Fibroblast of villous mesenchyme (primary cell): Measurements from ENCODE around the gene CBLL1. TPM values are rescaled to one million over a fixed set of nuclear protein-coding genes. Genes with fewer than 3 reads are reported as not detected.

Experiments used
- DNase-seq: peaks from one replicate; pipeline ENCODE4 v3.0.0-alpha.2; 2010; ENCODE audit warnings: low read depth
- H3K4me3 ChIP-seq: 2 replicates; pipeline ENCODE4 v1.5.1; 2011; ENCODE audit warnings: low read depth, mild to moderate bottlenecking, low read length
- total RNA-seq: library from RNA; depleted of rRNA; stranded (reverse); fragments of >200 nt; gene quantifications from 2 replicates; pipeline ENCODE4 v1.2.3, GENCODE V29; 2012
- TF ChIP-seq, protein P1 (sequence below): IDR thresholded peaks from 2 replicates; pipeline ENCODE4 v1.5.1; 2012; ENCODE audit warnings: low read depth, mild to moderate bottlenecking, low read length; ENCODE audit not compliant: insufficient read depth

Gene CBLL1
- total RNA-seq, 1 donor: 36.3 TPM

DNA sequence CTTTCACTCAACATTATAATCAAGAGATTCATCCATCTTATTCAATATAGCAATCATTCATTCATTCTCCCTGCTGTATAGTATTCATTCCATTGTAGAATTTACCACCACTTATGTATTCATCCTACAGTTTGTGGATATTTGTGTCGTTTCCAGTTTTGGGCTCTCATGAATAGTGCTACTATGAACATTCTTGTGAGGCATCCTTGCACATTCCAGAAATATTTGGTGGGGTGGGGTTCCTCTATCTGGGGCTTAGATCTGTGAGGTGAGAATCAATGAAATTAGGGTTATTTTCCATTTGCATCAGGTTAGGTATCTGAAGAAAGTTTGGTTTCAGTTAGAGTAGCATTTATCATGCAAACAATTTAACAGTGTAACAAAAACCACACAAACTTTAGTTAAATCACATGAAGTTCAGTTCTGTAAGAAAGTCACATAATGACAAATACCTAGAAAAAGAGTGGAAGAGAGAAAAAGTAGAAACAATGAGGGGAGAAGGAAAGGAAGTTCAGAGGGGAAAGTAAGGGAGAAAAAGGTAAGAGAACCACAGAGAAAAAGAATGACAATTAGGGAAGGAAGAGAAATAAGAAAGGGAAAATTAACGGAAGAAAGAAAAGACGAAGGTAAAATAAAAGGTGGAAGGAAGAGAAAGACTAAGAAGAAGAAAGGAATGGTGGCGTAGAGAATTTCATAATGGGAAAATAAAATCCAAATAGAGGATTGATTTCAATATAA, 25.3 kb upstream of the CBLL1 start:
- TF ChIP-seq, protein P1, sequence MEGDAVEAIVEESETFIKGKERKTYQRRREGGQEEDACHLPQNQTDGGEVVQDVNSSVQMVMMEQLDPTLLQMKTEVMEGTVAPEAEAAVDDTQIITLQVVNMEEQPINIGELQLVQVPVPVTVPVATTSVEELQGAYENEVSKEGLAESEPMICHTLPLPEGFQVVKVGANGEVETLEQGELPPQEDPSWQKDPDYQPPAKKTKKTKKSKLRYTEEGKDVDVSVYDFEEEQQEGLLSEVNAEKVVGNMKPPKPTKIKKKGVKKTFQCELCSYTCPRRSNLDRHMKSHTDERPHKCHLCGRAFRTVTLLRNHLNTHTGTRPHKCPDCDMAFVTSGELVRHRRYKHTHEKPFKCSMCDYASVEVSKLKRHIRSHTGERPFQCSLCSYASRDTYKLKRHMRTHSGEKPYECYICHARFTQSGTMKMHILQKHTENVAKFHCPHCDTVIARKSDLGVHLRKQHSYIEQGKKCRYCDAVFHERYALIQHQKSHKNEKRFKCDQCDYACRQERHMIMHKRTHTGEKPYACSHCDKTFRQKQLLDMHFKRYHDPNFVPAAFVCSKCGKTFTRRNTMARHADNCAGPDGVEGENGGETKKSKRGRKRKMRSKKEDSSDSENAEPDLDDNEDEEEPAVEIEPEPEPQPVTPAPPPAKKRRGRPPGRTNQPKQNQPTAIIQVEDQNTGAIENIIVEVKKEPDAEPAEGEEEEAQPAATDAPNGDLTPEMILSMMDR: no peak
- no peak for DNase-seq
- no peak overlapping the region for H3K4me3 ChIP-seq

DNA sequence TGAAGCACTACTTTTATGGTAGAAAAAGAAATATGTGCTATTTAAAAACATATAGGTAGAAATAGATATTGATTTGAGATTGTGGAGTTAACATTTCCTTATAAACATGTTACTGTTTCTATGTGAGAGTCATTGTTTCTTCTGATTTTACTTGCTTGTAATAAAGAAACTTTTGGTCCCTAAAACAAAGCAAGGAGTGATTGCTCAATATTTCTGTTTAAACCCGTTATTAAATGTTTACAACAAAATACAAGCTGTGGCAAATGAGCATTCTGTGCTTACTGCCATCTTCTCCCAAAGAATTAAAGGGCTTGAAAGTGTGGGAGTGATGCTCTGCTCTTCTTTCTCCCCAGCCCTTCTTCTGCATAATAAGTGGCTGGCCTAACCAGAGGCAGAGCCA, 22.7 kb upstream of the CBLL1 start:
- H3K4me3 ChIP-seq: no peak overlapping the region
- TF ChIP-seq, protein P1: no peak
- no peak for DNase-seq

DNA sequence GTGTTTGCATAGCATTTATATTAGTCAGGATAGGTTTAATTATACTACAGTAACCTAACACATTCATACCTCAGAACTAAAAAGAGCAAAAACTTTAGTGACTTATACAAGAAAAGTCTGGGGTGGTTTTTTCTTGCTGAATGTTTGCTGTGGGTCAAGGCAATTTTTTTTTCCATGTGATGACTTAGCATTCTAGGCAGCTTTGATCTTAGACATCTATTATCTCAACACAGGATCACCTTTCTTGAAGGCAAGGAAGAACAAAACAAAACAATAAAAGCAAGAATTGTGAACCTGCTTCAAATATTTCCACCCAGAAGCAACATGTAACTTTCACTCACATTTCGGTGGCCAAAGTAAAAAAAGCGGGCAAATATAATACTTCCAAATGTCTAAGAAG, 20.7 kb upstream of the CBLL1 start:
- TF ChIP-seq, protein P1: no peak
- DNase-seq: no peak
- H3K4me3 ChIP-seq: no peak overlapping the region

DNA sequence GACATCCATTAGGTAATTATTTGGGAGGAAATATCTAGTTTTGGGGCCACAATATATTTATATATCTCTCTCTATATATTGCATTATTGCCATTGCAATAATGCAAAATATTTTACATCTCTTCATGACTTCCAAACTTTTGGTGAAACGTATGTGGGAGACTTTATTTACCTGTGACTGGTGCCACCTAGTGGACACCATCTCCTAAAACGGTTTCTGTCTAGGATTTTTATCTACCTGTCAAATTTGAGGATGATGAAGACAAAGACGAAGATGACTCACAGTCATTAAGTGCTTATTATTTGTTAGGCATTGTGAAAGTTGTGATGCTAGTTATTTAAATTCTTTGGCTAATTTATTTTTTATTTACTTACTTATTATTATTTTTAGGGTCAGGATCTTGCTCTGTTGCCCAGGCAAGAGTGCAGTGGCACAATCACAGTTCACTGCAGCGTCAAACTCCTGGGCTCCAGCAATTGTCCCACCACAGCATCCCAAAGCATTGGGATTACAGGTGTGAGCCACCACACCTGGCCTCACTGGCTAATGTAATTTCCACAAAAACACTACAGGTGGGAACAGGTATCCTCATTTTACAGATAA, 18.7 kb upstream of the CBLL1 start:
- TF ChIP-seq, protein P1: peak; percentile 65
- no peak overlapping the region for H3K4me3 ChIP-seq
- peak; percentile 72 for DNase-seq

DNA sequence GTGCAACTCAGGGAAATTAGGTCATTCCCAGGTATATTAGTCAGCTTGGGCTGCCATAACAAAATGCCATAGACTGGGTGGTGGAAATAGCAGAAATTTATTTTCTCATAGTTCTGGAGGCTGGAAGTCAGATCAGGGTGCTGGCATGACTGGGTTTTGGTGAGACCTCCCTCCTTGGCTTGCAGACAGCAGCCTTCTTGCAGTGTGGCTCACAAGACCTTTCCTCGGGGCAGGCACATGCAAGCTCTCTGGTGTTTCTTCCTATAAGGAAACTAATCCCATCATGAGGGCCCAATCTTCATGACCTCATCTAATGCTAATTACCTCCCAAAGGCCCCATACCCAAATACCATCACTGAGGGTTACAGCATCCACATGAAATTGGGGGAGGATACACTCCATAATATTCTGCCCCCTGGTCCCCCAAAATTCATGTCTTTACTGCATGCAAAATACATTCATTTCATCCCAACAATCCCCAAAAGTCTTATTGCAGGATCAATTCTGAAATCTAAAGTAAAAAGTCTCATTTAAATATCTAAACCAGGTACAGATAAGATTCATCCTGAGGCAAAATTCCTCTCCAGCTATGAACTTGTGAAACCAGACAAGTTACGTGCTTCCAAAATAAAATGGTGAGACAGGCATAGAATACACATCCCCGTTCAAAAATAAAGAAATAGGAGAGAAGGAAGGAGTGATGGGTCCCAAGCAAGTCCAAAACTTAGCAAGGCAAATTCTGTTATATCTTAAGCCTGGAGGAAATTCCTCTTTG, 17.4 kb upstream of the CBLL1 start:
- TF ChIP-seq, protein P1: no peak

DNA sequence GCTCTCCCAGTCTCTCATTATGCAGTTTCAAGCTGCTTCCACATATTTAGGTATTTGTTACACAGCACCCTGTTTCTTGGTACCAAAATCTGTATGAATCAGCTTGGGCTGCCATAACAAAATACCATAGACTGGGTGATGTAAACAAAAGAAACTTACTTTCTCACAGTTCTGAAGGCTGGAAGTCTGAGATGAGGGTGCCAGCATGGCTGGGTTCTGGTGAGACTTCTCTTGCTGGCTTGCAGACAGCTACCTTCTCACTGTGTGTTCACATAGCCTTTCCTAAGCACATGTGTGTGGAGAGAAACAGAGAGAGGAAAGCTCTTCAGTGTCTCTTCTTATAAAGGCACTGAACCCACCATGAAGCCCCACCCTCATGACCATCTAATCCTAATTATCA, 15.7 kb upstream of the CBLL1 start:
- no peak for DNase-seq
- no peak overlapping the region for H3K4me3 ChIP-seq
- TF ChIP-seq, protein P1: no peak

More for the DNA sequence above, 17.4 kb upstream of the CBLL1 start:
- DNase-seq: no peak
- no peak overlapping the region for H3K4me3 ChIP-seq
